Subcutaneous abdominal adipose tissue (tissue), 5 donors: ENCODE results near the gene TMEM8B.

Source experiments
- H3K27ac ChIP-seq: one replicate; pipeline ENCODE4 v1.7.0; 2013; ENCODE audit warnings: low read depth, mild to moderate bottlenecking, inconsistent platforms, low read length, moderate library complexity
- H3K27me3 ChIP-seq, 5 donors: one replicate each; pipeline ENCODE4 v1.7.0; 2013; ENCODE audit warnings: low read length in 5 of 5, inconsistent platforms in 1 of 5; ENCODE audit not compliant: control insufficient read depth in 5 of 5, insufficient read depth in 4 of 5
- H3K36me3 ChIP-seq, 5 donors: one replicate each; pipeline ENCODE4 v1.7.0; 2013; ENCODE audit warnings: low read length in 5 of 5; ENCODE audit not compliant: control insufficient read depth in 5 of 5, insufficient read depth in 5 of 5
- H3K4me1 ChIP-seq, 5 donors: one replicate each; pipeline ENCODE4 v1.7.0; 2013; ENCODE audit warnings: low read length in 5 of 5, mild to moderate bottlenecking in 3 of 5, moderate library complexity in 1 of 5; ENCODE audit not compliant: control insufficient read depth in 5 of 5, insufficient read depth in 5 of 5
- H3K4me3 ChIP-seq, 5 donors: one replicate each; pipeline ENCODE4 v1.7.0; 2013; ENCODE audit warnings: low read length in 5 of 5, low read depth in 1 of 5
- H3K9ac ChIP-seq, 5 donors: one replicate each; pipeline ENCODE4 v1.7.0; 2013; ENCODE audit warnings: low read length in 5 of 5, mild to moderate bottlenecking in 4 of 5, moderate library complexity in 3 of 5
- H3K9me3 ChIP-seq, 5 donors: one replicate each; pipeline ENCODE4 v1.7.0; 2013; ENCODE audit warnings: low read length in 5 of 5; ENCODE audit not compliant: control insufficient read depth in 5 of 5
- donor health status: healthy.
- donor health status: healthy.
- donor health status: healthy.
- donor health status: healthy.
- donor health status: healthy.

Gene TMEM8B, protein sequence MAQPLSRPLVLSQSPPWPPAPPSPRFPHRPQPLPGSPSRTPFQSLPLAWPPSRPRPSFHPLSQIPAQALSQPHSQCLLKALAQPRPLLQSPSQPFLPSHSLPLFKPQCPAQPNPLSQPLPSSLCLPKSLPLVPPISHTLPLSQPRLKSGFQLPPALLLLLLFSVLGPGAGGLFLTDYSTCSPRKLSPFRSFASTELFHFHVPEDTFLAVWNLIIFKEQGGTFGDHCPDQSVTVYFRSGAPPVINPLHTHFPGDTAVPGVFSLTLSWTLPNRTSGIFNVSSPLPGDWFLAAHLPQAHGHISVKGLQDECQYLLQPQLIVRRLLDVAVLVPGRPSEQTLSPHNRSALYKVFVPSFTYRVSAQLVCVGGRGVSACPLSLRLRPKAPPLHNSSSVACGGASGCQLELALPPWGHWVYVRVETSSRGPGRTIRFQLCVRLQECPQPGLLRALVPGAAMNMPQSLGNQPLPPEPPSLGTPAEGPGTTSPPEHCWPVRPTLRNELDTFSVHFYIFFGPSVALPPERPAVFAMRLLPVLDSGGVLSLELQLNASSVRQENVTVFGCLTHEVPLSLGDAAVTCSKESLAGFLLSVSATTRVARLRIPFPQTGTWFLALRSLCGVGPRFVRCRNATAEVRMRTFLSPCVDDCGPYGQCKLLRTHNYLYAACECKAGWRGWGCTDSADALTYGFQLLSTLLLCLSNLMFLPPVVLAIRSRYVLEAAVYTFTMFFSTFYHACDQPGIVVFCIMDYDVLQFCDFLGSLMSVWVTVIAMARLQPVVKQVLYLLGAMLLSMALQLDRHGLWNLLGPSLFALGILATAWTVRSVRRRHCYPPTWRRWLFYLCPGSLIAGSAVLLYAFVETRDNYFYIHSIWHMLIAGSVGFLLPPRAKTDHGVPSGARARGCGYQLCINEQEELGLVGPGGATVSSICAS

GRCh38 chr9:35829084-35829763 is at the start of gene TMEM8B:
Gene TMEM8B (plus strand): TSS chr9:35829228. CDS start chr9:35829448, 220 bp downstream.
- Histone ChIP-seq H3K4me1 (peaks cover 4 to 37% (median 29%) of the 10 kb centered on the region in 5 donors), H3K9me3 (no peaks in the 10 kb centered on the region), H3K4me3 (peak within 1 kb of the TSS; percentile 74 to 91 (median 84)), H3K27ac (peak within 1 kb of the TSS; percentile 65), H3K27me3 (no peaks in the 10 kb centered on the region), H3K9ac (peak within 1 kb of the TSS; percentile 38 to 91 (median 76)), H3K36me3 (no peaks in the 10 kb centered on the region)

- Histone ChIP-seq H3K36me3 (no peaks in the 10 kb centered on the region), H3K4me3 (no peak overlapping the region), H3K27ac (no peak overlapping the region), H3K27me3 (no peaks in the 10 kb centered on the region), H3K9ac (no peak overlapping the region), H3K4me1 (no peaks in the 10 kb centered on the region), H3K9me3 (no peaks in the 10 kb centered on the region)
Observed at GRCh38 chr9:35781066-35781465, 48.0 kb upstream of the TMEM8B start.

DNA sequence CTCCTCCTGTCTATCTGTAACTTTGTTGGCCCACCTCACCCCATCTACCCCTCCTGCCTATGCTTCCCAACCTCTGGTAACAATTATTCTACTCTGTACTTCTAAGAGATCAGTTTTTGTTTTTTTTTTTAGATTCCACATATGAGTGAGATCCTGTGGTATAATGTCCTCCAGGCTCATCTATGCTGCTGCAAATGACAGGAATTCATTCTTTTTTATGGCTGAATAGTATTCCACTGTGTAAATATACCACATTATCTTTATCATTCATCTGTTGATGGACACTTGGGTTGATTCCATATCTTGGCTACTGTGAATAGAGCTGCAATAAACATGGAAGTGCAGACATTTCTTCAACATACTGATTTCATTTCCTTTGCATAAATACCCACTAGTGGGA is 45.6 kb upstream of the TMEM8B start:
- Histone ChIP-seq H3K36me3 (no peaks in the 10 kb centered on the region), H3K9ac (no peak overlapping the region), H3K27ac (no peak overlapping the region), H3K9me3 (no peaks in the 10 kb centered on the region), H3K4me3 (no peak overlapping the region), H3K27me3 (no peaks in the 10 kb centered on the region), H3K4me1 (no peaks in the 10 kb centered on the region)

- Histone ChIP-seq H3K27me3 (no peaks in the 10 kb centered on the region), H3K27ac (no peak overlapping the region), H3K4me3 (no peak overlapping the region), H3K4me1 (peaks cover 0 to 35% (median 34%) of the 10 kb centered on the region in 5 donors), H3K36me3 (no peaks in the 10 kb centered on the region), H3K9ac (no peak overlapping the region), H3K9me3 (no peaks in the 10 kb centered on the region)
Observed at GRCh38 chr9:35789541-35789940, 39.5 kb upstream of the TMEM8B start.

- Histone ChIP-seq H3K4me1 (peaks cover 0 to 40% (median 38%) of the 10 kb centered on the region in 5 donors), H3K36me3 (no peaks in the 10 kb centered on the region), H3K27me3 (no peaks in the 10 kb centered on the region), H3K4me3 (no peak overlapping the region), H3K27ac (no peak overlapping the region), H3K9ac (no peak overlapping the region), H3K9me3 (no peaks in the 10 kb centered on the region)
Observed at GRCh38 chr9:35790025-35790384, 39.0 kb upstream of the TMEM8B start.

GRCh38 chr9:35790385-35791296 is 38.4 kb upstream of the TMEM8B start:
- Histone ChIP-seq H3K9ac (peak overlapping the region in 3 of 5 donors; percentile 2 to 37 (median 35)), H3K4me1 (peaks cover 0 to 44% (median 41%) of the 10 kb centered on the region in 5 donors), H3K36me3 (no peaks in the 10 kb centered on the region), H3K4me3 (peak overlapping the region; percentile 11 to 61 (median 47)), H3K9me3 (no peaks in the 10 kb centered on the region), H3K27ac (peak overlapping the region; percentile 69), H3K27me3 (no peaks in the 10 kb centered on the region)

GRCh38 chr9:35791297-35791921 is 37.6 kb upstream of the TMEM8B start, which contains the start of gene NPR2:
Gene NPR2 (plus strand): TSS chr9:35791591. CDS start chr9:35792409, 818 bp downstream.
- Histone ChIP-seq H3K27ac (peak within 1 kb of the TSS; percentile 69), H3K4me3 (peak within 1 kb of the TSS; percentile 61 to 69 (median 62)), H3K4me1 (peaks cover 0 to 44% (median 41%) of the 10 kb centered on the region in 5 donors), H3K9ac (peak within 1 kb of the TSS in 4 of 5 donors; percentile 57 to 80 (median 73)), H3K36me3 (no peaks in the 10 kb centered on the region), H3K27me3 (no peaks in the 10 kb centered on the region), H3K9me3 (no peaks in the 10 kb centered on the region)

- H3K27me3 ChIP-seq = no peaks in the 10 kb centered on the region
- no peaks in the 10 kb centered on the region for H3K36me3 ChIP-seq
- peak overlapping the region in 3 of 5 donors; percentile 5 to 65 (median 57) for H3K9ac ChIP-seq
- H3K27ac ChIP-seq = no peak overlapping the region
- no peaks in the 10 kb centered on the region for H3K9me3 ChIP-seq
- H3K4me3 ChIP-seq = peak overlapping the region in 4 of 5 donors; percentile 39 to 69 (median 56)
- peaks cover 0 to 44% (median 41%) of the 10 kb centered on the region in 5 donors for H3K4me1 ChIP-seq
Observed at GRCh38 chr9:35792024-35792813, 36.8 kb upstream of the TMEM8B start.
